HCT116 (cell line): ENCODE results near the gene SMYD3. TPM values are rescaled to one million over a fixed set of nuclear protein-coding genes. Genes with fewer than 3 reads are reported as not detected.

Experiments
- ATAC-seq: fragments of 200-7000 bp; cut with Tn5 transposase; 2 replicates; pipeline ENCODE4 v1.9.1; 2020; ENCODE audit warnings: mild to moderate bottlenecking, moderate library complexity
- BruUV-seq: library from RNA; stranded (reverse); fragments of 400-500 nt; replicated peaks from 2 replicates; lab custom pipeline; 2021; lab: Mats Ljungman, UMichigan
- CTCF ChIA-PET: fragments of 300-600 bp; sonication (Branson Sonifier 250); formaldehyde crosslinking; loops from one replicate; lab custom pipeline; 2021; ENCODE audit warnings: antibody characterized with exemption; lab: Charles Lee
- POLR2A ChIA-PET: fragments of 300-600, 350-600 bp; sonication (Branson Sonifier 250); formaldehyde crosslinking; loops from one replicate; lab custom pipeline; 2021; ENCODE audit warnings: antibody characterized with exemption; lab: Charles Lee
- RAD21 ChIA-PET, 2 experiments: fragments of 300-600 bp; sonication (Branson Sonifier 250); formaldehyde crosslinking; loops; one replicate each; lab custom pipeline; 2023; ENCODE audit warnings: low total read pairs in 2 of 2; ENCODE audit not compliant: uncharacterized antibody in 2 of 2, unreplicated experiment in 2 of 2, low non-redundant PET in 1 of 2; lab: Charles Lee
- DNase-seq: peaks from one replicate; pipeline ENCODE4 v3.0.0-alpha.2; 2010; ENCODE audit warnings: low read depth, low spot score
- H2AFZ ChIP-seq: fragments of 200-600 bp; shearing (Covaris generic), sonication (generic); 2 replicates; pipeline ENCODE4 v1.6.1; 2017; ENCODE audit warnings: low read depth, mixed run types, mixed read lengths, antibody characterized with exemption, low read length; ENCODE audit not compliant: poor library complexity, severe bottlenecking
- H3K27ac ChIP-seq: 2 replicates; pipeline ENCODE4 v1.5.1; 2012; ENCODE audit warnings: low read depth, low read length
- H3K27me3 ChIP-seq: fragments of 200-600 bp; sonication (generic); 2 replicates; pipeline ENCODE4 v1.6.1; 2016; ENCODE audit warnings: mixed run types, low read length, mixed read lengths; ENCODE audit not compliant: insufficient read depth
- H3K36me3 ChIP-seq, 2 experiments: fragments of 200-500 bp in 1 of 2; fragments of 200-600 bp in 1 of 2; sonication (Bioruptor generic) in 1 of 2; sonication (generic) in 1 of 2; 2 replicates each; pipeline versions ENCODE4 v1.5.1 to v1.6.1; 2014 to 2016; ENCODE audit warnings: low read length in 2 of 2, inconsistent platforms in 1 of 2, mixed read lengths in 1 of 2, mixed run types in 1 of 2; ENCODE audit not compliant: insufficient read depth in 2 of 2, control insufficient read depth in 1 of 2
- H3K4me1 ChIP-seq, 2 experiments: fragments of 200-600 bp in 1 of 2; sonication (generic) in 1 of 2; 2 replicates each; pipeline versions ENCODE4 v1.5.1 to v1.6.1; 2012 to 2017; ENCODE audit warnings: low read length in 2 of 2, inconsistent platforms in 1 of 2, mild to moderate bottlenecking in 1 of 2, mixed read lengths in 1 of 2, mixed run types in 1 of 2, moderate library complexity in 1 of 2; ENCODE audit not compliant: insufficient read depth in 2 of 2, control insufficient read depth in 1 of 2
- H3K4me2 ChIP-seq: fragments of 200-600 bp; sonication (generic); 2 replicates; pipeline ENCODE4 v1.6.1; 2017; ENCODE audit warnings: mixed run types, low read length, mixed read lengths
- H3K4me3 ChIP-seq, 2 experiments: fragments of 200-600 bp in 1 of 2; sonication (generic) in 1 of 2; replicated peaks in 1 of 2; 2 replicates each; pipeline ENCODE4 v1.5.1; 2011 to 2016; ENCODE audit warnings: low read length in 2 of 2, control low read depth in 1 of 2, low read depth in 1 of 2, mild to moderate bottlenecking in 1 of 2, mixed read lengths in 1 of 2, mixed run types in 1 of 2
- H3K79me2 ChIP-seq: fragments of 200-600 bp; sonication (generic); 2 replicates; pipeline ENCODE4 v1.6.1; 2017; ENCODE audit warnings: mild to moderate bottlenecking, mixed run types, low read length, moderate library complexity, mixed read lengths; ENCODE audit not compliant: insufficient read depth
- H3K9ac ChIP-seq: fragments of 200-600 bp; sonication (generic); 2 replicates; pipeline ENCODE4 v1.6.1; 2016; ENCODE audit warnings: low read length, mixed read lengths
- H3K9me2 ChIP-seq: fragments of 200-600 bp; sonication (generic), shearing (Covaris generic); 2 replicates; pipeline ENCODE4 v1.6.1; 2017; ENCODE audit warnings: mixed run types, mild to moderate bottlenecking, moderate library complexity; ENCODE audit not compliant: insufficient read depth
- H3K9me3 ChIP-seq, 2 experiments: fragments of 200-500 bp in 1 of 2; fragments of 200-600 bp in 1 of 2; sonication (Bioruptor generic) in 1 of 2; sonication (generic) in 1 of 2; 2 replicates each; pipeline ENCODE4 v1.6.1; 2014 to 2017; ENCODE audit warnings: low read length in 2 of 2, mixed read lengths in 2 of 2, inconsistent platforms in 1 of 2, low read depth in 1 of 2, mild to moderate bottlenecking in 1 of 2, mixed run types in 1 of 2, moderate library complexity in 1 of 2; ENCODE audit not compliant: control insufficient read depth in 1 of 2, insufficient read depth in 1 of 2
- H4K20me1 ChIP-seq: fragments of 200-600 bp; sonication (generic), shearing (Covaris generic); 2 replicates; pipeline ENCODE4 v1.6.1; 2017; ENCODE audit warnings: mixed run types, mild to moderate bottlenecking, moderate library complexity; ENCODE audit not compliant: insufficient read depth
- EZH2phosphoT487 ChIP-seq: fragments of 200-600 bp; IDR thresholded peaks from 2 replicates; pipeline ENCODE4 v1.6.1; 2018; ENCODE audit warnings: antibody characterized with exemption, borderline replicate concordance
- POLR2AphosphoS5 ChIP-seq: IDR thresholded peaks from 2 replicates; pipeline ENCODE4 v1.6.1; 2011; ENCODE audit warnings: mild to moderate bottlenecking, low read depth, low read length, moderate library complexity
- RAD21 ChIP-seq: IDR thresholded peaks from 2 replicates; pipeline ENCODE4 v1.6.1; 2012; ENCODE audit warnings: low read depth, mild to moderate bottlenecking
- REST ChIP-seq: IDR thresholded peaks from 2 replicates; pipeline ENCODE4 v1.6.1; 2012; ENCODE audit warnings: low read depth
- SP1 ChIP-seq: IDR thresholded peaks from 2 replicates; pipeline ENCODE4 v1.6.1; 2012; ENCODE audit warnings: low read depth
- intact Hi-C: fragments of 100-400 bp; cut with micrococcal nuclease; formaldehyde crosslinking; loops from 2 replicates; pipeline ENCODE4 v1.10.0; 2022
- total RNA-seq: library from RNA; stranded (reverse); gene quantifications from one replicate; pipeline ENCODE4 v1.2.1, GENCODE V29; 2021; ENCODE audit not compliant: unreplicated experiment
- TF ChIP-seq, protein P1 (sequence below): IDR thresholded peaks from 2 replicates; pipeline ENCODE4 v1.6.1; 2011; ENCODE audit warnings: mild to moderate bottlenecking, low read length, moderate library complexity; ENCODE audit not compliant: insufficient replicate concordance; ENCODE audit errors: extremely low read depth
- TF ChIP-seq, protein P2 (sequence below), 3 experiments: fragments of 200-600 bp in 1 of 3; sonication (generic) in 1 of 3; IDR thresholded peaks in 2 of 3; conservative IDR thresholded peaks in 1 of 3; 2 replicates each; pipeline ENCODE4 v1.5.1; 2012 to 2017; ENCODE audit warnings: low read depth in 2 of 3, low read length in 2 of 3, antibody characterized with exemption in 1 of 3, borderline replicate concordance in 1 of 3, control low read depth in 1 of 3, mild to moderate bottlenecking in 1 of 3, mixed read lengths in 1 of 3, mixed run types in 1 of 3, moderate library complexity in 1 of 3; ENCODE audit not compliant: insufficient read depth in 1 of 3

The SMYD3 gene
- total RNA-seq, 1 experiment from 2014 or later = 33.6 TPM

DNA sequence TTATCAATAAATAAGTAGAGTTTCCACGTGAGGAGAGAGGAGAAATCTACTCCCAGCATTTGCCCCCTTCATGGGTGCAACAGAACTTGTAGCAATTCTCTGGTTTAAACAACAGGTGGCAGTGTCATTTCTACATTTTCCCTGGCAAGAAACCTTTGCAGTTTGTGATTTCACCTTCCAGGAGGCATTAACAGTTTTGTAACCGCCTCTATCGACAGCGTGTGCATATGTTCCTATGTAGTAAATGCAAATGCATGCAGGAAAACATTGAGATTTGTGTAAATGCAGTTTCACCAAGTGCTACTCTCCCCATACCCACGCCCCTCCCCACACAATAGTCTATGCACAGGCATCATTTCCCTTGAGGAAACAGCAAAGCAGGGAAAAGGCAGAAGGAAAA, 494.7 kb downstream of the SMYD3 start:
- ChIA-PET RAD21 (no interaction called here), CTCF (interaction anchor here (1.2 kb wide), 2 partner anchors 268 kb away, joined by 4 to 6 read pairs; no protein-coding TSS in a partner anchor)

More for the DNA sequence above, 494.7 kb downstream of the SMYD3 start:
- Histone ChIP-seq H3K9me2 (no peaks in the 10 kb centered on the region), H3K36me3 (no peaks in the 10 kb centered on the region), H4K20me1 (no peaks in the 10 kb centered on the region), H3K27me3 (no peaks in the 10 kb centered on the region), H3K27ac (no peak overlapping the region), H3K9ac (no peak overlapping the region), H3K4me3 (no peak overlapping the region), H3K4me2 (no peak overlapping the region), H3K79me2 (no peaks in the 10 kb centered on the region), H3K9me3 (no peaks in the 10 kb centered on the region), H3K4me1 (no peaks in the 10 kb centered on the region), H2AFZ (no peak overlapping the region)
- peak; percentile 31 for DNase-seq
- intact Hi-C loops = loop anchor here (1.0 to 5.0 kb wide), 5 partner anchors 190 to 740 kb away; no protein-coding TSS in a partner anchor
- TF ChIP-seq SP1 (no peak), EZH2phosphoT487 (no peak), RAD21 (peak; percentile 80), REST (no peak), POLR2AphosphoS5 (no peak)
- TF ChIP-seq, protein P1, sequence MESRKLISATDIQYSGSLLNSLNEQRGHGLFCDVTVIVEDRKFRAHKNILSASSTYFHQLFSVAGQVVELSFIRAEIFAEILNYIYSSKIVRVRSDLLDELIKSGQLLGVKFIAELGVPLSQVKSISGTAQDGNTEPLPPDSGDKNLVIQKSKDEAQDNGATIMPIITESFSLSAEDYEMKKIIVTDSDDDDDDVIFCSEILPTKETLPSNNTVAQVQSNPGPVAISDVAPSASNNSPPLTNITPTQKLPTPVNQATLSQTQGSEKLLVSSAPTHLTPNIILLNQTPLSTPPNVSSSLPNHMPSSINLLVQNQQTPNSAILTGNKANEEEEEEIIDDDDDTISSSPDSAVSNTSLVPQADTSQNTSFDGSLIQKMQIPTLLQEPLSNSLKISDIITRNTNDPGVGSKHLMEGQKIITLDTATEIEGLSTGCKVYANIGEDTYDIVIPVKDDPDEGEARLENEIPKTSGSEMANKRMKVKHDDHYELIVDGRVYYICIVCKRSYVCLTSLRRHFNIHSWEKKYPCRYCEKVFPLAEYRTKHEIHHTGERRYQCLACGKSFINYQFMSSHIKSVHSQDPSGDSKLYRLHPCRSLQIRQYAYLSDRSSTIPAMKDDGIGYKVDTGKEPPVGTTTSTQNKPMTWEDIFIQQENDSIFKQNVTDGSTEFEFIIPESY = no peak
- TF ChIP-seq, protein P2, sequence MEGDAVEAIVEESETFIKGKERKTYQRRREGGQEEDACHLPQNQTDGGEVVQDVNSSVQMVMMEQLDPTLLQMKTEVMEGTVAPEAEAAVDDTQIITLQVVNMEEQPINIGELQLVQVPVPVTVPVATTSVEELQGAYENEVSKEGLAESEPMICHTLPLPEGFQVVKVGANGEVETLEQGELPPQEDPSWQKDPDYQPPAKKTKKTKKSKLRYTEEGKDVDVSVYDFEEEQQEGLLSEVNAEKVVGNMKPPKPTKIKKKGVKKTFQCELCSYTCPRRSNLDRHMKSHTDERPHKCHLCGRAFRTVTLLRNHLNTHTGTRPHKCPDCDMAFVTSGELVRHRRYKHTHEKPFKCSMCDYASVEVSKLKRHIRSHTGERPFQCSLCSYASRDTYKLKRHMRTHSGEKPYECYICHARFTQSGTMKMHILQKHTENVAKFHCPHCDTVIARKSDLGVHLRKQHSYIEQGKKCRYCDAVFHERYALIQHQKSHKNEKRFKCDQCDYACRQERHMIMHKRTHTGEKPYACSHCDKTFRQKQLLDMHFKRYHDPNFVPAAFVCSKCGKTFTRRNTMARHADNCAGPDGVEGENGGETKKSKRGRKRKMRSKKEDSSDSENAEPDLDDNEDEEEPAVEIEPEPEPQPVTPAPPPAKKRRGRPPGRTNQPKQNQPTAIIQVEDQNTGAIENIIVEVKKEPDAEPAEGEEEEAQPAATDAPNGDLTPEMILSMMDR (IDR thresholded peaks at IDR 0.05 in 2 of 3, conservative IDR thresholded peaks at IDR 0.05 in 1 of 3; ENCODE audit: borderline replicate concordance in 1 of 3, insufficient read depth in 1 of 3, low read depth in 2 of 3, low read length in 2 of 3) = peak; percentile 59 to 80 (median 69)
- peak; percentile 74 for ATAC-seq
- POLR2A ChIA-PET = no interaction called here
- no TSS peak for BruUV-seq
